Frontal cortex (tissue), 4 donors: Measurements from ENCODE around the gene SPTBN1. TPM values are rescaled to one million over a fixed set of nuclear protein-coding genes. Genes with fewer than 3 reads are reported as not detected.

Source experiments
- DNase-seq, 2 donors: peaks; one replicate each; pipeline ENCODE4 v3.0.0; 2012; ENCODE audit warnings: low spot score in 2 of 2
- FAIRE-seq: peaks from 2 replicates; lab custom pipeline; 2012; peaks lifted over from hg19 to GRCh38; lab: Jason Lieb, UNC
- total RNA-seq: library from RNA; depleted of rRNA; stranded (reverse); fragments of >200 nt; gene quantifications from one replicate; pipeline ENCODE4 v1.2.3, GENCODE V29; 2014
- donor health status: control.
- donor health status: control.
- donor health status: control.

Gene SPTBN1
- total RNA-seq, 1 donor from 2014 or later: 449 TPM

DNA sequence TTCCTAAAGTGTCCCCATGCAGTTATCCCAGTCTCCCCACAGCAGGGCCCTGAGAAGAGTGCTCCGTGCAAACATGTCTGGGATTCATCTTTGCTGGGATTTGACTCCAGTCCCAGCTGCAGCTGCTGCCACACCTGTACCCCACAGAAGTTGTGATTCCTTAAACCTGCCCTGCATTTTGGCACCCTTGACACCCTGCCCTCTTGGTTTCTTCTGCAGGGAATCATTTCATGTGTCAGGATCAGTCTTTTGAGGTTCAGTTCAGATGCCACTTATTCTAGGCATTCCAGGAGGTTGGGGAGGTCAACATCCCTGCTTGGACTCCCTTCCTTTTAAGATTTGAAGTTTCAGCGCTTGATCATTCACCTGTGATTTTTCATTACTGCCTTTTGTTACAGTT lies 108.3 kb downstream of the SPTBN1 start:
- DNase-seq: no peak
- no peak for FAIRE-seq

DNA sequence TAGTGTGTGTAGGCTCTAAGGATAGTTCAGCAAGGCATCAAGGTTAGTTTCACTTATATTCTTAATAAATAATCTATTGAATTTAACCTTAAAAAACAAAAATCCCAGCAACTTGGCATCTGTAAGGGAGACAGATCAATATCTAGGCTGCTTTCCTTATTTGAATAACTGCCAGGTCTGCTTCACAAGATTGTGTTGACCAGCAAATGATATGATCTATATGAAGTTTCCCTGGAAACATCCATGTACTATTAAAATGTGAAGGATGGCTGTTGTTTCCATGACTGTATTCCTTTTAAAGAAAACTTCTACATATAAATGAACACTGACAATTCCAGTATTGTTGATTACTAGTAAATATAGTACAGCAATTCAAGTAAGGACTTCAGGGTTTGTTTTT lies 109.4 kb downstream of the SPTBN1 start:
- no peak for FAIRE-seq
- DNase-seq: no peak

DNA sequence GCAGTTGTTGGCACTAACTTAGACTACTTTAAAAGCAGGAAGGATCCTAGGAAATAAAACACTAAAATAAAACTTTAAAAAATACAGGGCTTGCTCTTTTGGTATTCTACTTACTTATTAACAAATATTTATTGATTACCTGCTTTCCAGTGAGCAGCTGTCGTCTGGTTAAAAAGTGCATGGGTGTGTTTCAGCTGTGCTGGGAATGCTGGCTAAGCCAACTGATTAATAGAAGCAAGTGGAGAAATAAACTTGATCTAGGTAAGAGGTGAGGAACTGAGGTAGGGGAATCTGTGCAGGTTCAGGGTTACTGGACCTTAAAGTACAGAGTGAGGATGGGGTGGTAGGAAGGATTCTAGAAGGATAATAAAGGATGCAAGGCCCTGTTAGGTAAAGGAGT lies 110.8 kb downstream of the SPTBN1 start:
- FAIRE-seq (no peak), DNase-seq (no peak)

DNA sequence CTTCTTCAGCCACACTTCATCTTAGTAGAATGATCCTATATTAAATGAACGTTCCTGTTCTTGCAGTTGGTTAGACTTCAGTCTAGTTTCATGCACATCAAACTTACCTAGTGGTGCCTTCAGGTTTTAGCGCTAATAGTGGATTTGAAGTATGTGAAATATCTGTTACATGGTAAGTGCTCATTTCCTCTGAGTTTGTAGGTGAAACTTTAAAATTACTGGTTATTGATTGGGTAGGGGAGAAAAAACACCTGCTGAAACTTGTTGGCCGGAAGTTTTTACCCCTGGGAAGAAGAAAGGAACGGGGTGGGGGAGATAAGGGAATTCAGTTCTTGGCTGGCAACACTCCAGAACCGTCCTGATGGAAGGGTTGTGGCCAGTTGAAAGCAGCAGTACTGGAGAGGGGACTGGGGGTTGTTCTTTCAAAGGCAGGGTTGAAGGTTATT lies 112.8 kb downstream of the SPTBN1 start:
- no peak for FAIRE-seq
- DNase-seq: no peak

DNA sequence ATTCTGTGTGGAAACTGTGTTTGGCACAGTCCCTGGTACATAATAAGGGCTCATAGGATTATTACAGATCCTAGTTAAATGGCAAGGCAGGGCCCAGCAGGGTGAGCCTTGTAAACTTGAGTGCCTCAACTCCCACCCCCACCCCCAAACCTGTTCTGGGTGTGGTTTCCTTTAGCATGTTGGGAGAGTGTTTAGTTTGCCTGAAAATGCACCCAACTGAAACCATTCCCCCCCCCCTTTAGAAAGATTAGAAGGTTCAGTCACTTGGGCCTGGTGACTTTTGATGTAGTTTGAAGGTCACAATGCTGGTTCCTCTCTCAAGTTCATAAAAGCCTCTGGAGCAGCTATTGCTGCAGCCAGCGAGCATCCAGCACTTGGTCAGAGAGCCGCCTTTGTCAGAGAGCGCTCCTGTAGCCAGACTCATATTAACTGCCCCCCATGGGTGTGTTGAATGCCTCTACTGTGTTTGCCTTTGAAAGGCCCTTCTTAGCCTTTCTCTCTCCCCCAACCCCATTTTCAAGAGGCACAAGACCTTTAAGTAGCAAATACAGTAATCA lies 113.7 kb downstream of the SPTBN1 start:
- DNase-seq (no peak), FAIRE-seq (no peak)

DNA sequence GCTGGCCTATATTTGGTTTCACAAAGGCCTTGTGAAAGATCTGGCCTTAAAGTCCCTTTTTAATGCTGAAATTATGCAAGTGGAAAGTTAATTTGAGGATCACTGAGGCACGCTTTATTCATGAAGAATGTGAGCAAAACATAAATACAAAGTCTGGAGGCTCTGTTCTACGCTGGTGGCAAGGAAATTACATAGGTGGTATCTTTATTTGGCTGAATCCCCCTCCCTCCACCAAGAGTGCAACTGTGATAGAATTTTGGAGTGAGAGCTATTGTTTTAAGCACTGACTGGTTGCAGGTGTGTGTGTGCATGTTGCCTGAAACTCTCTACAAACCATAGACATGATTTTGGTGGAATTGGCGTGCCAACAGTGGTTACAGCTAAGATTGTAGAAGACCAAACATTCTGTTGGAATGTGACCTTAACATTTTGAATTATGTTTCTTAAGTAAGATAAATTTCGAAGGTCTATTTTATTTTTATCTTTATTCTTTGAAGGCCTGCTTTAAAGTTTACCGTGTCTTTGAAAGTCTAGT lies 114.3 kb downstream of the SPTBN1 start:
- no peak for DNase-seq
- no peak for FAIRE-seq

DNA sequence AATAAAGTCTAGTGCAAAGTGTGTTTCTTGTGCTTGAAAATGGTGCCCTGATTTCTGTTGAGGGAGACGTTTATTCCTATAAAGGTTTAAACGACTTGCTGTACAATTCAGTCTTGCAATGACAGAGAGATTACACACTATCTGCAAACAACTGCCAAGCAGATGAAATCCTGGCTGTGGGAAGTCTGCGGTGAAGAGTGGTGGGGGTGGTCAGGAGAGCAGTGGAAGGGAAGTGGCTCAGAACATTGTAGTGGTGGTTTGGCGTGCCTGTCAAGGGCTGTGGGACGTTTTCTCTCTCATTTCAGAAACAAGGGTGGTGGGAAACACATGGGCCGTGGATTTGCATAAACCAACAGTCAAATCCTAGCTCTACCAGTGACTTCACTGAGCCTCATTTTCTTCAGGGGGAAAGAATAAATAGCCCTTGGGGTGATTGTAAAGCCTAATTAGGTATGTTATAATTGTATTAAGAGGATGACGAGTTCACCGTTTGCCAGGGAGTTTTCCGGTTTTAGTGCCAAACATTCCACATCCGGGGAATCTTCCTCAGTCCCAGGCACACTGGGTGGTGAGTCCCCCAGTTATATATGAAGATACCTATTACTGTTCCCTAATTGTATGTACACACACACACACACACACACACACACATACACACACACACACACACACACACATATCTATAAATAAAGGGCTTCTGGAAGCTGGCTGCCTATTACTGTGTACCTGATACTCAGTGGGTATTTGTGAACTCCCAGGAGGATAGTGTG lies 115.0 kb downstream of the SPTBN1 start:
- FAIRE-seq (no peak), DNase-seq (no peak)

DNA sequence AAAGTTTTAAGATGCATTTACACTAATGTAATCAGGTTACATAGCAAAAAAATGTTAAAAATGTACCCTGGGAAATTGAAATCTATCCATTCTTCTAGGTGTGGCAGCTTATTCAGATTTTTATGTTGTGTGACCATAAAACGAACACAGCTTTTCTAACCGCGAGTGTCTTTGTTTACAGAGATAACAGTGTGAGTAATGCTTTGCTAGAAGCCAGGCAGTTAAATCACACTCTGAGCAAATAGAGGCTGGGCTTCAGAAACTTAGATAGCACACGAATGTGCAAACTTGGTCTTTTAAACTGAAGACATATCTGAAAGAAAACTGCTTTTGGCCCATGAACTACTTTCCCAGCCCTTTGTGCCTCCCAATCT lies 116.1 kb downstream of the SPTBN1 start:
- no peak for FAIRE-seq
- no peak for DNase-seq

DNA sequence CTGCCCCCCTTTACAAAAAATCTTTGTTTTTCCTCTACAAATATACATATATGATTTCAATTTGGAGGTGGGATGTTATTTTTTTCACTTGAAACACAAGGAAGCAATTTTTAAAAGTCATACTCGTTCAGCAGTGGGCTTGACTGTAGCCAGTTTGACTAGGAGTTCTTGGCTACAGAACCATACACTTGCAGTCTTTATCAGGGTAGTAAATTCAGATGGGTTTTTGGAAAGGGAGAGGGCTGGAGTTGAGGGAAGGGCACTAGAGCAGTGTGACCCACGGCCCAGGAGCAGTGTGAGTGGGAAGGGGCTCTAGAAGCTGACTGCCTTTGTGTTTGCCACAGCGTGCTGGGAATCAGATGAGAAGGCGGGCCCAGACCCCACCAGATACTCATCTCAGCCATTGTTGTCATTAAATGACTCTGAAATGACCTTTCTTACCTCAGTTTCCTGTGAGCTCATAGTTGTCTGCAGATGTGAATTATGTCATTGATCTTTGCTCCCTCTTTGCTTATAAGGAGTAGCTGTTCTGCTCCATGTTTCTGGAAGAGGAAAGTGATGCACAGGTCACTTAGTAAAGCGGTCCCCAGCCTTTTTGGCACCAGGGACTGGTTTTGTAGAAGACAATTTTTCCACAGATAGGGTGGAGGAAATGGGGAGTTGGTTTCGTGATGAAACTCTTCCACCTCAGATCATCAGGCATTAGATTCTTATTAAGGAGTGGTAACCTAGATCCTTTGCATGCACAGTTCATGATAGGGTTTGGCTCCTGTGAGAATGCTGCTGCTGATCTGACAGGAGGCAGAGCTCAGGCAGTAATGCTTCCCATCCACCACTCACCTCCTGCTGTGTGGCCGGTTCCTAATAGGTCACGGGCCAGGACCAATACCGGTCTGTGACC lies 116.8 kb downstream of the SPTBN1 start:
- FAIRE-seq: no peak
- DNase-seq: no peak

DNA sequence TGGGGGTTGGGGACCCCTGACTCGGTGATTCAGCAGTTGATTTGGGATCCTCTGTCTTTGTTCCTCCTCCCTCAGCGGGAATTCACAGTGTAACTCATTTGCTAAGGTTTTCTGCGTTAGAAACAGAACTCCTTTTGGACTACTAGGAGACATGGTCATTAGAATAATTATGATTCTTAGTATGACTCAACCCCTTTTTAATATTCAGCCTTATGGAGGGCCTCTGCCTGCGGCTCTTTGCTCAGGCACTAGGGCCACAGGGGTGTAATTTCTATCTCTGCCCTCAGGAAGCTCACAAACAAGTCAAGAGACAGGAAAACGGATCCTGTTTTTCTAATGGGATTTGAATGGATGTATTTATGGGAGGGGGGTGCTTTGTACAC lies 117.4 kb downstream of the SPTBN1 start:
- FAIRE-seq (no peak), DNase-seq (no peak)

DNA sequence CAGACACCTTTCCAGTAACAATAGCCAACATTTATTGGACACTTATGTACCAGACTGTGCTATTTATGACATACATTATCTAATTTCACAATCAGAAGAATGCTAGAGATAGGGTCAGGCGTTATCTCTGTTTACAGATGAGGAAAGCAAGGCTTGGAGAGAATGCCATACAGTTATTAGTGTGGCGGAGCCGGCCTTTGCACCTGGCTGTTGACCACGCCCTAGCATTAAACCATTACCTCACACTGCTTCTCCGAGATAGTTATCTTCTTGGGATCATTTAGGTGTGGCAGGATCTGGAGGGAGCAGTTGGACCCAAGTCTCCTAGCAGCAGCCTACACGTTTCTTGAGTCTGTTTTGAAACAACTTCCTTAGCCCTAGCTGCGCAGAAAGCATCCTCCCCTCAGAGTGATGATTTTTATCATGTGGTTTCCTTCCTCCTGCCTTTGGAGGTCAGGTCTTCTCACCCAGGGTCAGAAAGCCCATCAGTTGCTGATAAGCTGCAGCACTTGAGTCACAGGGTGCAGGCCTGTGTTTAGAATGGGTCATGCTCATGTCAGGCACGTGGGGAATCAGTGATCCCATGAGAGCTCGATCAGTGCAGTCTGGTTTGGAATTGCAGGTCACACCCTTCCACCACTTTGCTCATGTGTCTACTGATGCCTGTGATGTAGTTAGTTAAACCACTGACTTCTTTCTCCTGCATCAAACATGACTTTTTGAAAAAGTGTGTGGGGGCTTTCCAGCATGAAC lies 118.2 kb downstream of the SPTBN1 start:
- DNase-seq: no peak
- FAIRE-seq: no peak

DNA sequence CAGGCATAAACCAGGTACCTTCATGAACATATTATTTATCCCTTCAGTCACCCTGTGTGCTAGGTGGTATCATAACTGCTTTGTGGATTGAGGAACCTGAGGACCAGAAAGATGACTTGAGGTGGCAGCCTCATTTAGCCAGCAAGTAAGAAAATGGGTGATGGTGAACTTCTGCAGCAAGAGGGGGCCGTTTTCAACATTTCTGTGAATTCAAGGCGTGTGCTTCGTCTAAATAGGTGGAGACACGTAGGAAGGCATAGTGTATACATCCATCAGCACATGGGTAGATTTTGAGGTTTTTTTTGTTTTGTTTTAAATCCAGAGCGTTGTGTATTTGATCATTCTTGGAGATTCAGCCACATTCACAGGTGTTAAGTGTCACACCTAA lies 118.7 kb downstream of the SPTBN1 start:
- no peak for FAIRE-seq

DNA sequence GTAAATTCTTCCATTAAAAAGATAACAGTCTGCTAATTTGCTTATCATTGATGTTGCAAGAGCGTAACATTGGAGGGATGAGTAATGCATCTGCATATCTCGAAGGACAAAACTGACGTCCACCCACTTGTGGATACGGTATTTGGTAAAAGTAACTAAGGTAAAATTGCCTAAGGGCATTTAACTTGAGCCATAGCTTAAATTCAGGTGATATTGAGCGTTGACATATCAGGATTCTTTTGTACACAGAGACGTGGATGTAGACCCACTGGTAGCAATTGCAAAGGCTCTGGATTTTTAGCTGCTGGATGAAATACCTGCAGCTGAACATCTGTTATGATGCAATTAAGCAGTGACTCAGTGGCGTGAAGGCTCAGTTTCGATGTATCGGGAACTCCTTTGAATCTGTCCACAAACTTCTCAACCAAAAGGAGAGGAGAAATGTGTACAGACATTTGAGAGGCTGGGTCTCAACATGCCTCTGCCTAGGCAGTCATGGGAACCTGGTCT lies 119.3 kb downstream of the SPTBN1 start:
- FAIRE-seq (no peak), DNase-seq (no peak)

More for the DNA sequence above, 118.7 kb downstream of the SPTBN1 start:
- no peak for DNase-seq

DNA sequence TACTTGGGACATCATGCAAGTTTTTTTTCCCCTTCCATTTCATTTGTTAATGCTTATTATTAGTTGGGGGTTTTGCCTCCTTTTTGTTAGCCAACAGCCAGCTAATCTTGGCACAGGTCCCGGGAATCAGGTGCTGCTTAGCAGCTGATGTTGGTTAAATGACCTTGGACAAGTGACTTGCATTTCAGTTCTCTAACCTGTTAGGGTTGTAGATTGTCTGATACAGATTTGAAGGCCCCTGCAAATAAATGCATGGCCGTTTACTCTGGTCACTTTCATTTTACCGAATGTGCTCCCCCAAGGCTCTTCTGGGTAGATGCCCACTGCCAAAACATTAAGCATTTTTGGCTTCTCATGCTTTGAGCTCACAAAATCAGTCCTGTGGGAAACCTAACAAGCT lies 120.9 kb downstream of the SPTBN1 start:
- FAIRE-seq: no peak
- no peak for DNase-seq

DNA sequence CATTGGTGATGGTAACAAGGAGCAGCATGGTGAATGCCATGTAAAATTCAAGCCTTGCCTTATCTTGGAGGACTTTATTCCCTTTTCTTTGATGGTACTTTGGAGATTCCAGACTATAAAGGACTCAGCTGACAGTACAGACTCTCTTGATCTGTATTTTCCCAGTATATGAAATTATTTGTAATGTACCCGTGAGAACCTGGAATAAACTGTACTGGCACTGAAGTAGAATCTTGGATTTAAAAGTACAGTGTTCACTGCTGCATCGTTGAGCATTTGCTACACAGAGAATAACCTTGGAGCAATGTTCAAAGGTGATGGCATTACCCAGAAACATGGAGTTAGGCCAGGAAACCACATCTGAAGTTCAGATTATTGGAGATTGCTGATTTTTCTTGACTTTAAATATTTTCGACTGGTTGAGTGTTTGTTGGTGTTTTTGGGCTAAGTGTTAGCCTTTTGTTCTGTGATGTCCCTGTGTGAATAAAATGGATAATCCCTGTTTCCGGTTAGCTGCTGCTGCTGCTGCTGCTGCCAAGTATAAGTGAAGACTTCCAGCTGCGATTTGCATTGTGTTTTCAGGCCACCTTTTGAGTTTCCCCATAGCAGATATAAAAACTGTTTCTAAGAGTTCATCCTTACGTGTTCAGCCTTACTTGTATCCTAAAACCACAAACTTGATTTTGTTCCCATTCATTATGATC lies 122.0 kb downstream of the SPTBN1 start:
- DNase-seq (no peak), FAIRE-seq (no peak)

DNA sequence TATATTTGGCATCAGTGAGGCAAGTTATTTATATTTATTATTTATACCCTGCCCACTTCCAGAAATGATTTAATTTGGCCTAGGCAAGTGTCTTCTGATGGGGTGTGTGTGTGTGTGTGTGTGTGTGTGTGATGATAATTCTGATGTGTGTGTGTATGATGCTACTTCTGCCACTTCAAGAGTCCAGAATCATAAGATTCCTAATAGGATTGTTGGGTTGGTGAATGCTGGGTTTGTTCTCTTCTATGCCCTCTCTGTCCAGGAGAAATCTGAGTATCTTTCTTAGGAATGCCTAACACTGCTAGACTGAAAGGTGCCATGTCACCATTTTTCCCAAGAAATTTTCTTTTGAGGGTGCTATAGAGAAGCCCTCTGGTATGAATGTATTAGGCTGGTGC lies 122.5 kb downstream of the SPTBN1 start:
- FAIRE-seq (no peak), DNase-seq (no peak)

DNA sequence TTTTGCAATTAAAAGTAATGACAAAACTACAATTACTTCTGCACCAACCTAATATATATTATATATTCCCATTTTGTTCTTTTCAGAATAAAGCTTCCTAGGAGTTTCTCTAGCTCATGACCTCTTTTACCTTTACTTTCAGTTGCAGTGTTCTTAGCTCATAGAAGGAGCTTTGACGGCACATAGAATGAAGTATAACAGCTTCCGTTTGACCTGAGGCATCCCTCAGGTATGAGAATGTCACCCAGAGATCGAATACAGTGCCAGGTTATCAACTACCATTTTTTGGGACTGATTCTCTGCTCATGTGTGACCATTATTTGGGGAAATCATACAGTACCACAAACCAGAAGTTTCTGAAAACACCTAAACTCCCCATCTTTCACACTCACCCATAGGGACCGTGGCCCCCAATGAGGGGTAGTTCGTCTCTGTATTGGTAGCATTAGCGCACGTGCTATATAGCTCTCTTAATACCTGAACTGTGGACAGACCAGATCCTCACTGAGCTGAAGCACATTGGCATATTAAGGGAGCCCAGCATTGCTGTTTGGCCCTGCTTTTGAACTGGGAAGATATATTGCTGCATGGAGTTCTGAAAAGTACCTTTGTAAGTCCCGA lies 123.0 kb downstream of the SPTBN1 start:
- DNase-seq: no peak
- FAIRE-seq: no peak

DNA sequence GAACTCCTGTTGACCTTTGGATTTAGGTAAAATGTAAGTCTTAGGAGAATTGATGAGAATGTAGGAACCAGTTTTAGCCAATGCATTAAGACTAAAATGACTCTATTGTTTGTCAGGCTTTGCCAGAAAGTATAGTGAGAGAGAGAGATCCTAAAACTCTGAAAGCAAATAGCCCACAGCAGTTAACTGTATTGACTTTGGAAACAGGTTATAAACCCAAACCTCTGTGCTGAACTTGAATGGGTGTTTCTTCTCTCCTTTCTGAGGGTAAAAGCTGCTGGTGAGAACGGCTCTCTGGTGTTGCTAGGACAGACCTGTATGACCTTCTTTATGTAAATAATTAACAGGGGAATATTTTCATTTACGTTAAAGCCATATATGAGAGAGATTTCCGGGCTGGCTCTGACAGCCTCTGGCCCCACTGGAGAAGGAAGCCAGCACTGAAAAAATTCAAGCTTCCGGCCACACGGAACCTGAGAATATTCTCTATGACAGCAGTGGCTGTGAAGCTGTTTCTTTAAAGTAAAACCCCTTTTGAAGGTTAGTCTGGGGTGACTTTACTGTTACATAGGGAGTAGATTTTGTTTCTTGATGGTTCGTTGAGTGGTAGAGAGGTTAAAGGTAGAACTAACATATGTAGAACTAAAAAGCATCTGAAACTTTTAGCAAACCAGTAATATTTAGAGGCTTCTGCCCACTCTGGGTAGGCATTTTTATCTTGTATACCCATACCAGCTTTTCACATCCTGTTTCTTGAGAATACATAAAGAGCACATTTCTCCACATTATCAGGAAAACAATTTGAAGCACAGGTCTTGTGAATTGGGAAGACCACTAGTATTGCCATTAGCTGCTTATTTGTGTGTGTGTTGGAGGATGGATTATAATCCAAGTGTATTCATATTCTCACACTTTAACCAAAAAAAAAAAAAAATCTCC lies 123.8 kb downstream of the SPTBN1 start:
- no peak for FAIRE-seq

More for the DNA sequence above, 123.8 kb downstream of the SPTBN1 start:
- no peak for DNase-seq
